ENCODE measurements around the gene PRR19.

GRCh38 chr19:42297039-42297438 is 4.9 kb upstream of the PRR19 start:
- TF ChIP-seq POLR2A (IDR thresholded peaks at IDR 0.05) = no peak
- no peak for TF ChIP-seq CTCF (IDR thresholded peaks at IDR 0.05)
